Naive thymus-derived CD4-positive, alpha-beta T cell (primary cell): ENCODE data around the gene LRMDA. TPM values are rescaled to one million over a fixed set of nuclear protein-coding genes. Genes with fewer than 3 reads are reported as not detected.

Experiments used
- ATAC-seq: fragments of 150-1000 bp; cut with Tn5 transposase; 2 replicates; pipeline ENCODE4 v1.10.0; 2021; ENCODE audit warnings: mild to moderate bottlenecking, moderate library complexity
- CTCF ChIA-PET: fragments of 350-600 bp; sonication (Branson Sonifier 250); formaldehyde crosslinking; loops from one replicate; lab custom pipeline; 2021; ENCODE audit warnings: antibody characterized with exemption; lab: Charles Lee
- POLR2A ChIA-PET: fragments of 350-600 bp; sonication (Branson Sonifier 250); formaldehyde crosslinking; loops from one replicate; lab custom pipeline; 2021; ENCODE audit warnings: antibody characterized with exemption, inconsistent platforms; lab: Charles Lee
- DNase-seq, 9 donors: peaks; one replicate each; pipeline versions ENCODE4 v3.0.0 to v3.0.0-alpha.2; 2020 to 2022; ENCODE audit warnings: mixed read lengths in 1 of 9
- H3K27ac ChIP-seq: one replicate; pipeline ENCODE4 v1.7.0; 2013; ENCODE audit warnings: mild to moderate bottlenecking, low read depth, low read length, moderate library complexity
- H3K27me3 ChIP-seq, 2 donors: one replicate each; pipeline ENCODE4 v1.7.0; 2013; ENCODE audit warnings: low read length in 2 of 2, mild to moderate bottlenecking in 2 of 2, moderate library complexity in 2 of 2; ENCODE audit not compliant: control insufficient read depth in 2 of 2, insufficient read depth in 2 of 2
- H3K36me3 ChIP-seq, 3 experiments: 1 replicate in 2 of 3; 2 replicates in 1 of 3; pipeline ENCODE4 v1.7.0; 2013; ENCODE audit warnings: low read length in 3 of 3, mild to moderate bottlenecking in 3 of 3, moderate library complexity in 1 of 3; ENCODE audit not compliant: insufficient read depth in 3 of 3, control insufficient read depth in 2 of 3
- H3K4me1 ChIP-seq, 2 donors: one replicate each; pipeline ENCODE4 v1.7.0; 2013; ENCODE audit warnings: low read length in 2 of 2, mild to moderate bottlenecking in 2 of 2, moderate library complexity in 1 of 2; ENCODE audit not compliant: control insufficient read depth in 2 of 2, insufficient read depth in 2 of 2
- H3K4me3 ChIP-seq: 2 replicates; pipeline ENCODE4 v1.7.0; 2013; ENCODE audit warnings: mild to moderate bottlenecking, low read length
- H3K9me3 ChIP-seq, 3 experiments: 1 replicate in 2 of 3; 2 replicates in 1 of 3; pipeline ENCODE4 v1.7.0; 2013; ENCODE audit warnings: low read length in 3 of 3; ENCODE audit not compliant: control insufficient read depth in 2 of 3
- H3K27ac Mint-ChIP-seq, 9 donors: one replicate each; pipeline ENCODE4 v1.8.0; 2020 to 2022; ENCODE audit warnings: mixed read lengths in 9 of 9, mild to moderate bottlenecking in 8 of 9, moderate library complexity in 5 of 9, inconsistent platforms in 2 of 9
- H3K27me3 Mint-ChIP-seq, 5 donors: one replicate each; pipeline ENCODE4 v1.8.0; 2021 to 2022; ENCODE audit warnings: mixed read lengths in 5 of 5, mild to moderate bottlenecking in 1 of 5
- H3K36me3 Mint-ChIP-seq, 5 donors: one replicate each; pipeline ENCODE4 v1.8.0; 2020 to 2022; ENCODE audit warnings: mixed read lengths in 5 of 5, mild to moderate bottlenecking in 3 of 5, inconsistent platforms in 1 of 5
- H3K4me1 Mint-ChIP-seq, 7 donors: one replicate each; pipeline ENCODE4 v1.8.0; 2020 to 2022; ENCODE audit warnings: mixed read lengths in 7 of 7, mild to moderate bottlenecking in 3 of 7, inconsistent platforms in 1 of 7
- H3K4me3 Mint-ChIP-seq, 10 donors: one replicate each; pipeline ENCODE4 v1.8.0; 2020 to 2022; ENCODE audit warnings: mild to moderate bottlenecking in 10 of 10, mixed read lengths in 10 of 10, moderate library complexity in 6 of 10, inconsistent platforms in 2 of 10
- H3K9me3 Mint-ChIP-seq, 11 donors: one replicate each; pipeline ENCODE4 v1.8.0; 2020 to 2022; ENCODE audit warnings: mixed read lengths in 11 of 11, mild to moderate bottlenecking in 4 of 11, inconsistent platforms in 1 of 11, moderate library complexity in 1 of 11
- intact Hi-C, 2 donors: fragments of 100-400 bp; cut with micrococcal nuclease; formaldehyde crosslinking; loops; one replicate each; pipeline ENCODE4 v1.15.1; 2023
- polyA plus RNA-seq, 2 donors: library from polyadenylated mRNA; unstranded; fragments of 300-500 nt; fragmentation: Illumina TruSeq; gene quantifications; one replicate each; pipeline ENCODE4 v1.2.3, GENCODE V29; 2021
- total RNA-seq, 6 experiments: library from RNA in 5 of 6; stranded (reverse) in 5 of 6; gene quantifications; 1 replicate in 5 of 6; 2 replicates in 1 of 6; pipeline ENCODE4 v1.2.3 and lab custom pipeline; 2021 to 2026

LRMDA gene
- total and polyA plus RNA-seq, 7 experiments from 2014 or later: 0.57 to 14.9 (median 3.0) TPM; not detected in 4

DNA sequence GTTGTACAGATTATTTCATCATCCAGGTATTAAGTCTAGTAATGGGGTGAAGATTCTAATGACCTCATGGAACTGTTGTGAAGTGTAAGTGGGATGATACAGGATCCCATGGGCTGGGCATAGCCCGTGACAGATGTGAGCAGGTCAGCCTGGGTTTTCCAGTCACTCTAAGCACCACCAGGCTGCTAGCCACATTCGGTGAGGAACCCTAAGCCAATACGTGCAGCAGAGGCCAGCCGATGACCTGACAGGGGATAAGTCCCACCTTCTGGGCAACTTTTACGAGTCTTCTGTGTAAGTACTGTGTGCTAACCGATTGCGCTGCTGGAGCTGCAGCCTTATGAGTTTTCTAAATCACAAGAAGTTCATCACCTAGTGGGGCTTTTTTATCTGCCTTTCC, 37.2 kb upstream of the LRMDA start:
- Histone ChIP-seq H3K9me3 (no peaks in the 10 kb centered on the region), H3K4me1 (no peaks in the 10 kb centered on the region), H3K27ac (no peak overlapping the region), H3K4me3 (no peak overlapping the region), H3K36me3 (no peaks in the 10 kb centered on the region), H3K27me3 (peaks cover 0 to 5% of the 10 kb centered on the region in 2 donors)
- DNase-seq (no peak), ATAC-seq (no peak)
- H3K9me3 Mint-ChIP-seq: peaks cover 0 to 3% (median 0%) of the 10 kb centered on the region in 11 donors
- no peak overlapping the region for H3K27ac Mint-ChIP-seq
- peaks cover 50 to 66% (median 54%) of the 10 kb centered on the region in 5 donors for H3K27me3 Mint-ChIP-seq
- peaks cover 4 to 12% (median 7%) of the 10 kb centered on the region in 7 donors for H3K4me1 Mint-ChIP-seq
- ChIA-PET CTCF (no interaction called here), POLR2A (no interaction called here)
- intact Hi-C loops: no loop called here
- H3K36me3 Mint-ChIP-seq: peaks cover 0 to 3% (median 0%) of the 10 kb centered on the region in 5 donors
- H3K4me3 Mint-ChIP-seq: peak overlapping the region in 1 of 10 donors; percentile 56

GRCh38 chr10:75395066-75395931, 36.1 kb upstream of the LRMDA start:
- ATAC-seq: no peak
- Mint-ChIP-seq H3K27me3 (peaks cover 50 to 64% (median 57%) of the 10 kb centered on the region in 5 donors), H3K27ac (no peak overlapping the region)

DNA sequence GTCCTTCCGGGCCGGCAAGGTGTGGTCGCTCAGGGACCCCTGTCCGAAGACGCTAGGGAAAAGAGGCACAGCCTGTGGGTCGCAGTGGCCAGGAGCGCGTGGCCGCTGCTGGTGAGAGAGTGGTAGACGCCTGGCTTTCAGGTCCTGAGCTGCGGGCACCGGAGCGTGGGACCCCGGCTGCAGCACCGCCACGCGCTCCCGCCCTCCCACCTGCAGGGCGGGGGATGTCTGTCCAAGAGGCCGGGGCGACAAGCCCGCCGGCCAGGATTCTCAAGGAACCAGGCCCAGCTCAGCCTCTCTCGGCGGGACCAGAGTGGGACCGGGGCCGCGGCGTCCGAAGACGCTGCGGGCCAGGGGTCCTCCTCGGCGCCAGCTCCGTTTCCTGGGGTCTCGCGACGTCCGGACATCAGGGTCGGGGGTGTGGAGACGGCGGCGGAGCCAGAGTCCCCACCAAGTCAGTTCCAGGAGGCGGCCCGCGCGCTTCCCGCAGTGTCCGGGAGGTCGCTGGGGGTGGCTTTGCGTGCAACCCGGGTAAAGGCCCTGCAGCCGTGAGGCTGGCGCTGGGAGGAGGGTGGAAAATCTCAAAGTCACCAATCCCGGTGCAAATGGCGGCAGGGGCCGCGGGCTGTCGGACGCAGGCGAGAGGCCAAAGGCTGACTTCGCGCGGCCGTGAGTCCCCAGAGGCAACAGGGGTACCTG, 35.3 kb upstream of the LRMDA start:
- Histone ChIP-seq H3K27ac (no peak overlapping the region), H3K9me3 (no peaks in the 10 kb centered on the region), H3K36me3 (no peaks in the 10 kb centered on the region), H3K4me3 (no peak overlapping the region), H3K4me1 (peaks cover 6 to 8% of the 10 kb centered on the region in 2 donors), H3K27me3 (peaks cover 0 to 5% of the 10 kb centered on the region in 2 donors)
- Mint-ChIP-seq H3K9me3 (peaks cover 0 to 3% (median 0%) of the 10 kb centered on the region in 11 donors), H3K4me1 (peaks cover 6 to 18% (median 16%) of the 10 kb centered on the region in 7 donors), H3K36me3 (peaks cover 0 to 3% (median 0%) of the 10 kb centered on the region in 5 donors), H3K4me3 (peak overlapping the region in 1 of 10 donors; percentile 55), H3K27me3 (peaks cover 44 to 66% (median 52%) of the 10 kb centered on the region in 5 donors), H3K27ac (no peak overlapping the region)
- intact Hi-C loops: loop anchor here in 1 of 2 donors (5.0 kb wide), 1 partner anchor 99 kb away; no protein-coding TSS in a partner anchor
- no peak for ATAC-seq
- DNase-seq: no peak
- POLR2A ChIA-PET: no interaction called here
- CTCF ChIA-PET: interaction anchor here (0.7 kb wide), 1 partner anchor 89 kb away, joined by 3 read pairs; no protein-coding TSS in a partner anchor

More at GRCh38 chr10:75395066-75395931, 36.1 kb upstream of the LRMDA start:
- no peak overlapping the region for H3K27ac ChIP-seq
- H3K4me3 ChIP-seq: no peak overlapping the region
- no peaks in the 10 kb centered on the region for H3K9me3 ChIP-seq
- peak in 1 of 9 donors; percentile 58 for DNase-seq
- Mint-ChIP-seq H3K4me3 (peak overlapping the region in 7 of 10 donors; percentile 18 to 71 (median 56)), H3K4me1 (peaks cover 6 to 14% (median 10%) of the 10 kb centered on the region in 7 donors), H3K36me3 (peaks cover 0 to 3% (median 0%) of the 10 kb centered on the region in 5 donors), H3K9me3 (peaks cover 0 to 3% (median 0%) of the 10 kb centered on the region in 11 donors)
- H3K4me1 ChIP-seq: peaks cover under 1 to 1% of the 10 kb centered on the region in 2 donors
- intact Hi-C loops: loop anchor here in 1 of 2 donors (5.0 kb wide), 1 partner anchor 98 kb away; no protein-coding TSS in a partner anchor
- peaks cover 0 to 5% of the 10 kb centered on the region in 2 donors for H3K27me3 ChIP-seq
- ChIA-PET CTCF (no interaction called here), POLR2A (no interaction called here)
- no peaks in the 10 kb centered on the region for H3K36me3 ChIP-seq

DNA sequence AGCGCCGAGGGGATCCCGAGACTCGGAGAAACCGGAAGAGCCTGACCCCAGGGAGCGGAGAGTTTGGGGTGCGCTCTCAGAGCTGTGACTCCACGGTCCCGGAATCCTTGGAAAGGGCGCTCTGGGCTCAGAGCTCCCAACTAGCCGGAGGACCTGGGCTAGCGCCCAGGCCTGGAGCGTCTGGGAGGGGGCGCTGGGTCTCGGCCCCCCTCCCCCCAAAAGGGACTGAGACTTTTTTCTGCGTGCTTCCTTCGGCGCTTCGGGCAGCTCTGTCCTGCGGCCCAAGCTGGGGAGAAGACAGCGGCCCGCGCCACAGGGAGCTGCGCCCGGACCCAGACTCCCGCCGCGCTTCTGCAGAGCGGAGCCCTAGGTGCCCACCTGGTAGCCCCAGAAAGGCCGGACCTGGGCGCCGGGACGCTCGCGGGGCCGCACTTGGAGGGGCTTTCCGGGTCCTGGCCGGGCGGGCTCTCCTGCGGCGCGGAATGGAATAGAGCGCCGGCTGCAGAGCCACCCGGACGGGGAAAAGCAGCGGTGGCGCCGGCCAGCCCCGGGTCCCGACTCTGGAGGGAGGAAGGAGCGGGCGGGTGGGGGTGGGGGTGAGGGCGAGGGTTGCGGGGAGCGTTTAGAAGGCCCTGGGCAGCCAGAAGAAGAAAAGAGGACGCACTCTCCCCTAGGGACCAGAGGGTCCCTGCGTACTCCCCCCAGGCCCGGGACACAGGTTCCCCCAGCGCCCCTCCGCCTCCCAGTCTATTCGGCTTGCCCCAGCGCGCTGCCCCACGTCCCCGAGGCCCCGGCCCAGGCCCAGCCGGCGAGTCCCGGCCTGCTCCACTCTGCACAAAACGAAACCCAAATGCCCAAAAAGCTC, 34.6 kb upstream of the LRMDA start:
- H3K9me3 Mint-ChIP-seq: peaks cover 0 to 3% (median 0%) of the 10 kb centered on the region in 11 donors
- ATAC-seq (no peak), DNase-seq (no peak)
- no peak overlapping the region for H3K27ac Mint-ChIP-seq
- peak overlapping the region in 1 of 10 donors; percentile 57 for H3K4me3 Mint-ChIP-seq
- H3K4me1 Mint-ChIP-seq: peaks cover 6 to 20% (median 17%) of the 10 kb centered on the region in 7 donors
- H3K27me3 Mint-ChIP-seq: peaks cover 40 to 65% (median 44%) of the 10 kb centered on the region in 5 donors
- Histone ChIP-seq H3K36me3 (no peaks in the 10 kb centered on the region), H3K27me3 (peaks cover 0 to 5% of the 10 kb centered on the region in 2 donors), H3K4me3 (no peak overlapping the region), H3K27ac (no peak overlapping the region), H3K9me3 (no peaks in the 10 kb centered on the region), H3K4me1 (peaks cover 6 to 8% of the 10 kb centered on the region in 2 donors)
- ChIA-PET POLR2A (no interaction called here), CTCF (interaction anchor here (0.7 kb wide), 1 partner anchor 90 kb away, joined by 3 read pairs; no protein-coding TSS in a partner anchor)
- intact Hi-C loops: loop anchor here in 1 of 2 donors (5.0 kb wide), 1 partner anchor 100 kb away; no protein-coding TSS in a partner anchor
- H3K36me3 Mint-ChIP-seq: peaks cover 0 to 3% (median 0%) of the 10 kb centered on the region in 5 donors

DNA sequence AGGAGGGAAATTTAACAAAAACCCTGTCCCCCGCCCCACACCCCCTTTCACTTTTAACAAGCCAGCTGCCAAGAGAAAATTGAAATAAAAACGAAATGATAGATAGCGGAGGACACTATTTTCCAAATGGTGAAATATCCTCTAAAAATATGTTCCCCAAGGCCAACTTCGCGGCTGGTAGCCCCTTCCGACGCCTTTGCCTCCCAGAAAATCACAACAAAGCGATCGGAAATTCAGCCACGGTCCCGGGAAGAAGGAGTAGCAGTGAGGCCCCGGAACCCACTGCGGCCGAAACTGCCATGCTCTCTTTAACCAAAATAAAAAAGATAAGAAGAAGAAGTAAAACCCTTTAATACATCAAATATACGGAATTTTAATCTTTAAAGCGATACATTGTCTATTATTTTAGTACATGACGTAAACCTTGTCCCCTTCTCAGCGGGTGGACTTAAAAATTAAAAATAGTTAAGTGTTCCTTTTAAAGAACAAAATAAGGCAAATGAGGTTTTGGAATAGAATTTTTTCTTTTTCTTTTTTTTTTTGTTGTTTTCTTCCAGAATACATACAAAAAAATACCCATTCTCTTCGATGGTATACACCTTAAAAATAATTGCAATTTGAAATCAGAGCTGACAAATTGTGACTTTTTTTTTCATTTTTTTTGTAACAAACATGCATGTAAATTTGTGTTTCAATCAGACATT, 33.8 kb upstream of the LRMDA start:
- Mint-ChIP-seq H3K4me1 (peaks cover 12 to 26% (median 25%) of the 10 kb centered on the region in 7 donors), H3K9me3 (peaks cover 0 to 3% (median 0%) of the 10 kb centered on the region in 11 donors), H3K27me3 (peaks cover 40 to 67% (median 41%) of the 10 kb centered on the region in 5 donors), H3K27ac (no peak overlapping the region), H3K36me3 (peaks cover 0 to 6% (median 0%) of the 10 kb centered on the region in 5 donors), H3K4me3 (peak overlapping the region in 3 of 10 donors; percentile 21 to 57 (median 34))
- Histone ChIP-seq H3K36me3 (no peaks in the 10 kb centered on the region), H3K27ac (no peak overlapping the region), H3K27me3 (peaks cover 0 to 5% of the 10 kb centered on the region in 2 donors), H3K9me3 (no peaks in the 10 kb centered on the region), H3K4me1 (peaks cover 6 to 8% of the 10 kb centered on the region in 2 donors), H3K4me3 (no peak overlapping the region)
- no peak for ATAC-seq
- CTCF ChIA-PET: no interaction called here
- intact Hi-C loops: loop anchor here in 1 of 2 donors (5.0 kb wide), 1 partner anchor 100 kb away; no protein-coding TSS in a partner anchor
- DNase-seq: no peak
- POLR2A ChIA-PET: interaction anchor here (0.6 kb wide), 1 partner anchor 19 kb away, joined by 8 read pairs; no protein-coding TSS in a partner anchor
